Uterus (tissue), 2 donors: Measurements from ENCODE around the gene GSC2.

Experiments
- CTCF ChIP-seq, 4 experiments: fragments of 200-600 bp in 2 of 4; fragments of 450-650 bp in 2 of 4; sonication (generic) in 2 of 4; IDR thresholded peaks; one replicate each; pipeline ENCODE4 v1.5.1; 2016 to 2019; ENCODE audit warnings: antibody characterized with exemption in 4 of 4, mild to moderate bottlenecking in 2 of 4, moderate library complexity in 1 of 4
- POLR2A ChIP-seq, 2 donors: fragments of 450-650 bp; IDR thresholded peaks; one replicate each; pipeline ENCODE4 v1.6.1; 2016; ENCODE audit warnings: antibody characterized with exemption in 2 of 2, mild to moderate bottlenecking in 1 of 2, moderate library complexity in 1 of 2

- no peak for TF ChIP-seq CTCF (IDR thresholded peaks at IDR 0.05)
- TF ChIP-seq POLR2A (IDR thresholded peaks at IDR 0.05), result no peak
These were observed 26.2 kb downstream of the GSC2 start for GRCh38 chr22:19123936-19124335.
